ENCODE results near the gene SKIDA1.

The SKIDA1 gene

GRCh38 chr10:21519941-21520436, 5.5 kb downstream of the SKIDA1 start:
- Histone ChIP-seq H3K36me3 (ENCODE audit: control insufficient read depth, low read depth, low read length) (no peaks in the 10 kb centered on the region), H3K9ac (ENCODE audit: low read length) (peak overlapping the region; percentile 44), H3K27me3 (ENCODE audit: control insufficient read depth, insufficient read depth, low read length) (peaks cover 37% of the 10 kb centered on the region), H3K9me3 (ENCODE audit: control insufficient read depth, low read depth, low read length) (no peaks in the 10 kb centered on the region), H3K4me3 (ENCODE audit: low read length) (peak overlapping the region; percentile 81), H3K27ac (ENCODE audit: low read length) (no peak overlapping the region), H3K4me1 (ENCODE audit: control insufficient read depth, low read depth, low read length) (peaks cover 64% of the 10 kb centered on the region)

GRCh38 chr10:21519397-21519933, 6.0 kb downstream of the SKIDA1 start:
- Histone ChIP-seq H3K4me1 (ENCODE audit: control insufficient read depth, low read depth, low read length) (peaks cover 69% of the 10 kb centered on the region), H3K9me3 (ENCODE audit: control insufficient read depth, low read depth, low read length) (no peaks in the 10 kb centered on the region), H3K9ac (ENCODE audit: low read length) (peak overlapping the region; percentile 44), H3K27ac (ENCODE audit: low read length) (no peak overlapping the region), H3K4me3 (ENCODE audit: low read length) (peak overlapping the region; percentile 81), H3K27me3 (ENCODE audit: control insufficient read depth, insufficient read depth, low read length) (peaks cover 42% of the 10 kb centered on the region), H3K36me3 (ENCODE audit: control insufficient read depth, low read depth, low read length) (no peaks in the 10 kb centered on the region)

DNA sequence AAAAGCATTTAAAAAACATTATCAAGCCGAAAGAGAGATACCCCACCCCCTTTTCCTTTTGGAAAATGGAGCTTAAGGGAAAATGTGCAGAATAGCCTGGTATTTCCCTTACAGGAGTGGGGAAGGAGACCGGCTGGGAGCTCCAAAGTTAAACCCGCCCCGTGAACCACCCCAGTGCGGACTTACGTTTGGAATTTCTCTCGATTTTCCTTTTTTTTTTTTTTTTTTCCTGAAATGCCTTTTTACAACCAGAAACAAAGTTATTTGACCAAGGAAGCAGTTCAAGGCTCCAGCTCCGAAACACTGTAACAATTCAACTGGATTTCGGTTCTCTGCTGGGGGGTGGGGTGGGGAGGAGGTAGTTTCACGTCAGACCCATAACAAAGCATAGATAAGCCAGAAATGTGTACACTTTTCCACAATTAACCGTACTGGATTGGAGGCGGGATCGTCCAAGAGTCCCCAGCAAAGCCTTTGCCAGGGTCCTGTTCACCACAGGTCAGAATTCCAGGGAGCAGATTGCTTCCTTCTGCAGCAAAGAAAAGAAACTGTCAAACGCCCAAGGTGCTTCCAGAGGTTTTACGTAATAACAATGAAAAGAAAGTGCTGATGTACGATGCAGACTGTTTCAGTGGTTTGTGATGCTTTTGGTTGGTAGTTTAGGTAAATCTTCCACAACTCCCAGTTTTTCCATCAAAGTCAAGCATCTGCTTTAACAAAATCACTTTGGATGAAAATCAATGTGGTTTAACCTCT, 6.7 kb downstream of the SKIDA1 start:
- Histone ChIP-seq H3K4me1 (ENCODE audit: control insufficient read depth, low read depth, low read length) (peaks cover 69% of the 10 kb centered on the region), H3K27me3 (ENCODE audit: control insufficient read depth, insufficient read depth, low read length) (peaks cover 46% of the 10 kb centered on the region), H3K9ac (ENCODE audit: low read length) (peak overlapping the region; percentile 44), H3K27ac (ENCODE audit: low read length) (no peak overlapping the region), H3K36me3 (ENCODE audit: control insufficient read depth, low read depth, low read length) (no peaks in the 10 kb centered on the region), H3K9me3 (ENCODE audit: control insufficient read depth, low read depth, low read length) (no peaks in the 10 kb centered on the region), H3K4me3 (ENCODE audit: low read length) (peak overlapping the region; percentile 81)

GRCh38 chr10:21518149-21518640, 7.3 kb downstream of the SKIDA1 start:
- Histone ChIP-seq H3K4me1 (ENCODE audit: control insufficient read depth, low read depth, low read length) (peaks cover 68% of the 10 kb centered on the region), H3K9ac (ENCODE audit: low read length) (peak overlapping the region; percentile 49), H3K36me3 (ENCODE audit: control insufficient read depth, low read depth, low read length) (no peaks in the 10 kb centered on the region), H3K27me3 (ENCODE audit: control insufficient read depth, insufficient read depth, low read length) (peaks cover 50% of the 10 kb centered on the region), H3K27ac (ENCODE audit: low read length) (no peak overlapping the region), H3K9me3 (ENCODE audit: control insufficient read depth, low read depth, low read length) (no peaks in the 10 kb centered on the region), H3K4me3 (ENCODE audit: low read length) (peak overlapping the region; percentile 81)

DNA sequence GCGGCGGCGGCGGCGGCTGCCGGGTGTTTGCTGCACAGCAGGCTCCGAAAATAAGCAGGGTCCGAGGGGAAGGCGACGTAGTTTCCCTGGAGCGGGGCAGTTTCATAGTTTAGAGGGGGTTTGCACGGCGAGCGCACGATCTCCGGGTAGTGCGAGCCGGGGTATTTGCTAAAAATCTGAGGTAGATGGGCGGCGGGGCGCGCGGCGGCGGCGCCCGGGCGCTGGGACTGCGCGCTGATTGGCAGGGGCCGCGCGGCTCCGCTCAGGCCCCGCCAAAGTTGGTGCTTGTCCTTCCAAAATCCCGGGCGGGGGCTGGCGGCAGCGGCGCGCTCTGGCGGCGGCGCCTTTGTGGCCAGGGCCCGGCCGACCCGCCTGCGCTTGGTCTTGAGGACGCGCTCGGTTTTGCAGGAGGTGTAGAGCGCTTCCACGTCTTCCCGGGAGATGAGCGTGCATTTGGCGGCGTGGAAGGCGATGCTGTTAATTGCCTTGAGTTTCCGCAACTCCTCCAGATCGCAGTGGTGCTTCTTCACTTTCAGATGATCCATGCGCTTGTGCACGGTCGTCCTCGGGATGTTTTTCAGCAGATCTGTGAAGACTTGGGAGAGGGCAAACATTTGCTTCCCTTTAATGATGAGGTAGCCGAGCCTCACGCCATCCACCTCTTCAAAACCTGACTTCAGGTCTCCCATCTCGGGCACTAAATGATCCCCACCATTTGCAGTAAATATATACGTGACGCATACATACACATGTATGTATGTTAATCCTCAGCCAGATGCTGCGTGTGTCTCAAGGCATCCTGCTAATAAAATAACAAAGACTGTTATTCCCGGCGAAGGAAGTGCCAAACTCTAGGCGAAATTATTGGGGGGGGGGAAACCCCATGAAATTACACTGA, 8.1 kb downstream of the SKIDA1 start:
- H3K9me3 ChIP-seq (ENCODE audit: control insufficient read depth, low read depth, low read length) = no peaks in the 10 kb centered on the region
- H3K27me3 ChIP-seq (ENCODE audit: control insufficient read depth, insufficient read depth, low read length) = peaks cover 50% of the 10 kb centered on the region
- H3K4me1 ChIP-seq (ENCODE audit: control insufficient read depth, low read depth, low read length) = peaks cover 68% of the 10 kb centered on the region
- no peak overlapping the region for H3K27ac ChIP-seq (ENCODE audit: low read length)
- H3K4me3 ChIP-seq (ENCODE audit: low read length) = peak overlapping the region; percentile 81
- peak overlapping the region; percentile 49 for H3K9ac ChIP-seq (ENCODE audit: low read length)
- no peaks in the 10 kb centered on the region for H3K36me3 ChIP-seq (ENCODE audit: control insufficient read depth, low read depth, low read length)

- Histone ChIP-seq H3K27ac (ENCODE audit: low read length) (no peak overlapping the region), H3K4me1 (ENCODE audit: control insufficient read depth, low read depth, low read length) (peaks cover 69% of the 10 kb centered on the region)
These were observed 9.0 kb downstream of the SKIDA1 start for GRCh38 chr10:21516242-21517131.

GRCh38 chr10:21515361-21516241, 9.9 kb downstream of the SKIDA1 start:
- H3K27me3 ChIP-seq (ENCODE audit: control insufficient read depth, insufficient read depth, low read length) = peaks cover 43% of the 10 kb centered on the region
- peak overlapping the region; percentile 57 for H3K9ac ChIP-seq (ENCODE audit: low read length)
- peaks cover 69% of the 10 kb centered on the region for H3K4me1 ChIP-seq (ENCODE audit: control insufficient read depth, low read depth, low read length)
- no peaks in the 10 kb centered on the region for H3K36me3 ChIP-seq (ENCODE audit: control insufficient read depth, low read depth, low read length)
- H3K9me3 ChIP-seq (ENCODE audit: control insufficient read depth, low read depth, low read length) = no peaks in the 10 kb centered on the region
- peak overlapping the region; percentile 71 for H3K4me3 ChIP-seq (ENCODE audit: low read length)
- H3K27ac ChIP-seq (ENCODE audit: low read length) = no peak overlapping the region

More at GRCh38 chr10:21516242-21517131, 9.0 kb downstream of the SKIDA1 start:
- H3K9me3 ChIP-seq (ENCODE audit: control insufficient read depth, low read depth, low read length) = no peaks in the 10 kb centered on the region
- H3K4me3 ChIP-seq (ENCODE audit: low read length) = peak overlapping the region; percentile 71
- H3K9ac ChIP-seq (ENCODE audit: low read length) = peak overlapping the region; percentile 57
- H3K27me3 ChIP-seq (ENCODE audit: control insufficient read depth, insufficient read depth, low read length) = peaks cover 50% of the 10 kb centered on the region
- H3K36me3 ChIP-seq (ENCODE audit: control insufficient read depth, low read depth, low read length) = no peaks in the 10 kb centered on the region

DNA sequence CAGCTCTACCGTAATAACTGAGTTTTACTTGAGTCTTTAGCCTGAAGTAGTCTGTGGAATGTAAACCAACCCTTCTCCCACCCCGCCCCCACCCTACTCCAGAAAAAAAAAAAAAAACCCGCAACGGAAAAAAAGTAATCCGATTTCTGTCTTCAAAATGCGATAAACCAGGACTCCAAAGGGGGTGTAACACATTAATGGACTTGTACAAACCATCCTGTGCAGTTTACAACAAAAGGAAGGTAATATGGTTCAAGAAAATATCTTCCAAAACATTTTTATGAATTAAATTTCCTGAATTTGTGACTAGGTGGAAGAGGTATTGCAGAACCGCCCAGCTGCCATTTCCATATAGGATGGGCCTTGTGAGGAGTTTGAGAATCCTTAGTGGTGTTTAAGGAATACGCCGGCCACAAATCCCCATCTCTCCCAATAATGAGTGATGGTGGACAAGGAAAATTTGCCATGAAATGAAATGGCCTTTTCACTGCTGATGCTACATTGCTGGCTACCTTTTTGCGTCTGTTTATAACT, 10.6 kb downstream of the SKIDA1 start:
- no peak overlapping the region for H3K27ac ChIP-seq (ENCODE audit: low read length)
- H3K27me3 ChIP-seq (ENCODE audit: control insufficient read depth, insufficient read depth, low read length) = peaks cover 36% of the 10 kb centered on the region
- peak overlapping the region; percentile 57 for H3K9ac ChIP-seq (ENCODE audit: low read length)
- no peaks in the 10 kb centered on the region for H3K36me3 ChIP-seq (ENCODE audit: control insufficient read depth, low read depth, low read length)
- H3K4me1 ChIP-seq (ENCODE audit: control insufficient read depth, low read depth, low read length) = peaks cover 65% of the 10 kb centered on the region
- H3K4me3 ChIP-seq (ENCODE audit: low read length) = peak overlapping the region; percentile 71
- no peaks in the 10 kb centered on the region for H3K9me3 ChIP-seq (ENCODE audit: control insufficient read depth, low read depth, low read length)

- H3K9ac ChIP-seq (ENCODE audit: low read length) = peak overlapping the region; percentile 57
- peaks cover 61% of the 10 kb centered on the region for H3K4me1 ChIP-seq (ENCODE audit: control insufficient read depth, low read depth, low read length)
- peaks cover 30% of the 10 kb centered on the region for H3K27me3 ChIP-seq (ENCODE audit: control insufficient read depth, insufficient read depth, low read length)
These were observed 11.2 kb downstream of the SKIDA1 start for GRCh38 chr10:21514129-21514817.

More at GRCh38 chr10:21514129-21514817, 11.2 kb downstream of the SKIDA1 start:
- H3K4me3 ChIP-seq (ENCODE audit: low read length) = peak overlapping the region; percentile 71
- H3K9me3 ChIP-seq (ENCODE audit: control insufficient read depth, low read depth, low read length) = no peaks in the 10 kb centered on the region
- H3K36me3 ChIP-seq (ENCODE audit: control insufficient read depth, low read depth, low read length) = no peaks in the 10 kb centered on the region
- no peak overlapping the region for H3K27ac ChIP-seq (ENCODE audit: low read length)

Measured in iPS-18a (cell line).